ENCODE data around the gene ALDH18A1. TPM values are rescaled to one million over a fixed set of nuclear protein-coding genes. Genes with fewer than 3 reads are reported as not detected.

ALDH18A1 gene
- total and polyA plus RNA-seq, 9 donors: 13.7 to 65.8 (median 38.7) TPM

- Histone ChIP-seq H3K27ac (no peak overlapping the region), H3K4me3 (no peak overlapping the region), H3K9me3 (no peaks in the 10 kb centered on the region), H3K27me3 (no peaks in the 10 kb centered on the region), H3K36me3 (no peaks in the 10 kb centered on the region), H3K4me1 (ENCODE audit: insufficient read depth) (no peaks in the 10 kb centered on the region)
- WGBS, 3 donors: 92 to 97% (median 94%) methylated on average over 7 of the region's 7 CpGs
- intact Hi-C loops (cut with DNase I): no loop called here
- no peak for DNase-seq
- TF ChIP-seq EP300 (IDR thresholded peaks at IDR 0.05): no peak
- TF ChIP-seq CTCF (IDR thresholded peaks at IDR 0.05): no peak
- no peak for TF ChIP-seq POLR2A (IDR thresholded peaks at IDR 0.05)
Measured at GRCh38 chr10:95564291-95564690, 92.2 kb downstream of the ALDH18A1 start.

DNA sequence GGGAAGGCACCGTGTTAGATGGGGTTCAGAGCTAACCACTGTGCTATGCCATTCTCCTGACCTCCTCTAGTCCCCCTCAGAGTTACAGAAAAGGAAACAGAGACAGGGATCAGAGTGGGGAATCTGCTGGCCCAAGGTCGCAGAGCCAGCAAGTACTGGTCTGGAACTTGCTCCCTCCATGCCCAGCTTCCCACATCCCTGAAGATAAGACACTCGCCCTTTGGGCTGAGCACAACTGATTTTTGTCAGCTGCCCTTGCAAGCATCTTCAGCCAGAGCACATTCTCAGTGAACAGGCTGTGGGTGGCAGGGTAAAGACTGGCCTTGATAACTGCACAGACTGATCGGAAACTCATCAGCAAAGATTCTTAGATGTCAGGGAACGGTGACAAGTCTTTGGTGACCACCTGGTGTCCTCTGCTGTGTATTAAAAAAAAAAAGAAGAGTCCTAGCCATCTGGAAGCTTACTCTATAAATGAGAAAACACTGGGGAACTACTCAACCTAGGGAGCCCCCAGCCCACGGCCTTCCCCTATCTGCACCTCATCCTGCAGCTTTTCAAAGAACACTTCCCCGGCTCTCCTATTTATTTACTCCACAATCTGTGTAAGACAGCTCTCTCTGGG lies 94.1 kb downstream of the ALDH18A1 start:
- no peak for TF ChIP-seq POLR2A (IDR thresholded peaks at IDR 0.05)
- TF ChIP-seq EP300 (IDR thresholded peaks at IDR 0.05): no peak
- no peak for TF ChIP-seq CTCF (IDR thresholded peaks at IDR 0.05)
- H3K27me3 ChIP-seq: no peaks in the 10 kb centered on the region
- no peaks in the 10 kb centered on the region for H3K36me3 ChIP-seq
- no peak overlapping the region for H3K4me3 ChIP-seq
- H3K27ac ChIP-seq: no peak overlapping the region
- H3K9me3 ChIP-seq: no peaks in the 10 kb centered on the region
- H3K4me1 ChIP-seq (ENCODE audit: insufficient read depth): no peaks in the 10 kb centered on the region
- DNase-seq: no peak
- WGBS, 3 donors: 56 to 67% (median 63%) methylated on average over 7 of the region's 7 CpGs
- intact Hi-C loops (cut with DNase I): no loop called here

- TF ChIP-seq POLR2A (IDR thresholded peaks at IDR 0.05) (no peak), CTCF (IDR thresholded peaks at IDR 0.05) (no peak), EP300 (IDR thresholded peaks at IDR 0.05) (no peak)
- Histone ChIP-seq H3K36me3 (no peaks in the 10 kb centered on the region), H3K9me3 (no peaks in the 10 kb centered on the region), H3K4me1 (ENCODE audit: insufficient read depth) (no peaks in the 10 kb centered on the region), H3K4me3 (peak overlapping the region; percentile 74), H3K27me3 (no peaks in the 10 kb centered on the region), H3K27ac (peak overlapping the region; percentile 49 to 52)
- no peak for DNase-seq
- WGBS, 3 donors: 37 to 49% (median 37%) methylated on average over 7 of the region's 7 CpGs
- intact Hi-C loops (cut with DNase I): no loop called here
Measured at GRCh38 chr10:95561864-95562177, 94.7 kb downstream of the ALDH18A1 start.

DNA sequence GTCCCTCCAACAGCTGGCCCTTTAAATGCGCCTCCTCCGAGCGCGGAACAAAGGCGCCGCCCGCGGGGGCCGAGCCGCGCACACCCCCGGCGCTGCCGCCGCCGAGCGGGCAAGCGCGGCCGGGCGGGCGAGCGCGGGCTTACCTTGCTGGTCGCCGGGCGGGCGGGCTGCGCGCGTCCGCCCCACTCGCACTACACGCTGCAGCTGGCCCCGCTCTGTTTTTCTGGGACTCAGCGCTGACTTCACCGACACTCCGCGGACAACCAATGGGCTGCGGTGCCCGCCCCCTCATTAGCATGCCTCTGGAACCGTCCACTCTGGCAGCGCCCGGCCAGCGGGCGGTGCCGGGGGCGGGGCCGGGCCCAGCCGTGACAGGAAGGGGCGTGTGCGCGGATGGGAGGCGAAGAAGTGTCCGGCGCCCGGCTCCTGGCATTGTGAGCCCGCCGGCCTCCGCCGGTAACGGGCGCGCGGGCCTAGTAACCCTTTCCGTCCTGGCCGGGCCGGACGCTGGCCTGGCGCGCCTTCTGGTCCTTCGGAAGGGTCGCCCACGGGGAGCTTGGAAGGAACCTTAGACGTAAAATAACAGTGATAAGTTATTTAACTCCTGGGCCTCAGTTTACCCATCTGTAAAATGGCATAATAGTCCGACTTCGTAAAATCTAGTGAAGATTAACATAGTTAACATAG lies 95.2 kb downstream of the ALDH18A1 start, which contains the start of gene SORBS1:
Gene SORBS1, minus strand, starts transcription at position 195 of the 687 bp plus-strand sequence. CDS start 120,236 bp downstream, outside the sequence.
- intact Hi-C loops (cut with DNase I): no loop called here
- Histone ChIP-seq H3K36me3 (no peaks in the 10 kb centered on the region), H3K4me1 (ENCODE audit: insufficient read depth) (no peaks in the 10 kb centered on the region), H3K4me3 (peak within 1 kb of the TSS; percentile 74), H3K27me3 (no peaks in the 10 kb centered on the region), H3K9me3 (no peaks in the 10 kb centered on the region), H3K27ac (peak within 1 kb of the TSS; percentile 55 to 66)
- 1% methylated on average over 57 to 77 of the region's 77 CpGs for WGBS, 3 donors
- TF ChIP-seq EP300 (IDR thresholded peaks at IDR 0.05) (no peak), POLR2A (IDR thresholded peaks at IDR 0.05) (peak; percentile 71)
- peak; percentile 95 to 97 (median 96) for DNase-seq

Measured in ovary (tissue), 9 donors.